Mucosa of rectum (tissue), 2 donors: Measurements from ENCODE around the gene NPAS3.

Source experiments
- H3K27ac ChIP-seq, 2 donors: one replicate each; pipeline ENCODE4 v1.7.0; 2013; ENCODE audit warnings: inconsistent platforms in 2 of 2, low read depth in 2 of 2, low read length in 2 of 2
- H3K27me3 ChIP-seq, 2 donors: one replicate each; pipeline ENCODE4 v1.7.0; 2013; ENCODE audit warnings: low read length in 2 of 2; ENCODE audit not compliant: control insufficient read depth in 2 of 2, insufficient read depth in 2 of 2
- H3K36me3 ChIP-seq, 2 donors: one replicate each; pipeline ENCODE4 v1.7.0; 2013; ENCODE audit warnings: low read length in 2 of 2; ENCODE audit not compliant: control insufficient read depth in 2 of 2, insufficient read depth in 2 of 2
- H3K4me1 ChIP-seq, 2 donors: one replicate each; pipeline ENCODE4 v1.7.0; 2013; ENCODE audit warnings: low read length in 2 of 2, mild to moderate bottlenecking in 1 of 2; ENCODE audit not compliant: control insufficient read depth in 2 of 2, insufficient read depth in 2 of 2
- H3K4me3 ChIP-seq, 2 donors: one replicate each; pipeline ENCODE4 v1.7.0; 2013; ENCODE audit warnings: low read length in 2 of 2
- H3K9ac ChIP-seq, 2 donors: one replicate each; pipeline ENCODE4 v1.7.0; 2013; ENCODE audit warnings: low read length in 2 of 2, low read depth in 1 of 2, mild to moderate bottlenecking in 1 of 2
- H3K9me3 ChIP-seq, 2 donors: one replicate each; pipeline ENCODE4 v1.7.0; 2013; ENCODE audit warnings: low read length in 2 of 2; ENCODE audit not compliant: control insufficient read depth in 2 of 2
- donor health status: healthy.
- donor health status: Normal muscosa, but diverticular disease.

Gene NPAS3

DNA sequence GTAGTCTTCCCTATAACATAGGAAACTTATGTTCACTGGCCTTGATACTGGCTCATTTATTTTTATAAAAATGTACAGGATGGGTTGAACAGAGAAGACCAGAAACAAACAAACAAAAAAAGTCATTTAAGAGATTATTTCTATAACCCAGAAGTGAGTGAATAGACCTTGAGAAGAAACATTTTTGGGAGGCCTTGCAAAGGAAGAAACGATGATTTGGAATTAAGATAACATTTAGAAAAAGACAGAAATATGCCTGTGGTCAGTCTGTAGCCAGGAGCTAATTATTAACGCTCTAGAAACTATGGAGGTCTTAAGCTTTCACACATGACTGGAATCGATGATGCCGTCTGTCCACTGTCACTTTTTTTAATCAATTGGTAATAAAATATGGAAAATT is 748.2 kb downstream of the NPAS3 start:
- H3K4me1 ChIP-seq: no peaks in the 10 kb centered on the region
- no peak overlapping the region for H3K27ac ChIP-seq
- H3K9ac ChIP-seq: no peak overlapping the region
- H3K9me3 ChIP-seq: no peaks in the 10 kb centered on the region
- no peaks in the 10 kb centered on the region for H3K27me3 ChIP-seq
- no peaks in the 10 kb centered on the region for H3K36me3 ChIP-seq
- no peak overlapping the region for H3K4me3 ChIP-seq

GRCh38 chr14:33689680-33690079 is 751.0 kb downstream of the NPAS3 start:
- Histone ChIP-seq H3K36me3 (no peaks in the 10 kb centered on the region), H3K27me3 (no peaks in the 10 kb centered on the region), H3K9ac (no peak overlapping the region), H3K4me3 (no peak overlapping the region), H3K9me3 (no peaks in the 10 kb centered on the region), H3K27ac (no peak overlapping the region), H3K4me1 (no peaks in the 10 kb centered on the region)

- no peaks in the 10 kb centered on the region for H3K36me3 ChIP-seq
- no peak overlapping the region for H3K9ac ChIP-seq
- no peaks in the 10 kb centered on the region for H3K9me3 ChIP-seq
- no peak overlapping the region for H3K4me3 ChIP-seq
- no peak overlapping the region for H3K27ac ChIP-seq
- H3K4me1 ChIP-seq: no peaks in the 10 kb centered on the region
- no peaks in the 10 kb centered on the region for H3K27me3 ChIP-seq
These were observed 753.2 kb downstream of the NPAS3 start for GRCh38 chr14:33691907-33692306.

DNA sequence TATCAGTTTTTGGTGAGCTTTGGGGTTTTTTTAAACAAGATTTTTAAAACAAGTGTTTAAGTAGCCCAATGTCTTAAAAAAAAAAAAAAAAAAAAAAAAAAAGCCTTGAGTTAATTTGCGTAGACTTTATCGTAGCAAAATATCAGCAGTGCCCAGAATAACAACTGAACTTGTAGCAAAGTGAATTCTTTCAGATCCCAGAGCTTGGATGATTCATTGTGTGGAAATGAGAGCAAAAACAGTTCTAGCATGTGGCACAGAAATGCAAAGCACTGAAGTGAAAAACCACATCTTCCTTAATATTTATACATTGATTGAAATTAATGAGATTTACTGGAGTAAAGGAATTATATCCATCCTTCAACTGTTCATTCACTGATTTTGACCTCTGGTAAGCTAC is 754.1 kb downstream of the NPAS3 start:
- Histone ChIP-seq H3K4me3 (no peak overlapping the region), H3K27ac (no peak overlapping the region), H3K9ac (no peak overlapping the region), H3K36me3 (no peaks in the 10 kb centered on the region), H3K27me3 (no peaks in the 10 kb centered on the region), H3K4me1 (no peaks in the 10 kb centered on the region), H3K9me3 (no peaks in the 10 kb centered on the region)

DNA sequence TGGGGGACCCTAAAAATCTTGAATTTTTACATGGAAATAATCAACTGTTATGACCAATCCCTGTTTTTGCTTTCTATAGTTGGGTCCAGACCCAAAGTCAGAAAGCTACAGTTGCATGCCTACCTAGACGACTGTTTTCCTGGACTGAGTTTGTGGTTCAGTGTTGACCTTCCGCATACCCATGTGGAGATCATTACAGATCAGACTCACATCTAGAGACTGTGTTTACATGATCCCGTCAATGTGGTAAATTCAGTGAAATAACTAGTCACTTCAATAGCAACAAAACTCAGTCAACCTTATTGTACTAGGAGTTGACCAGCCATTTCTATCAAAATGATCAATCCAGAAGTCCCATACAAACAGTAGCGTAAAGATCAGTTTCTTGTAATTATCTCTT is 754.6 kb downstream of the NPAS3 start:
- Histone ChIP-seq H3K27ac (no peak overlapping the region), H3K27me3 (no peaks in the 10 kb centered on the region), H3K9me3 (no peaks in the 10 kb centered on the region), H3K9ac (no peak overlapping the region), H3K4me1 (no peaks in the 10 kb centered on the region), H3K4me3 (no peak overlapping the region), H3K36me3 (no peaks in the 10 kb centered on the region)

DNA sequence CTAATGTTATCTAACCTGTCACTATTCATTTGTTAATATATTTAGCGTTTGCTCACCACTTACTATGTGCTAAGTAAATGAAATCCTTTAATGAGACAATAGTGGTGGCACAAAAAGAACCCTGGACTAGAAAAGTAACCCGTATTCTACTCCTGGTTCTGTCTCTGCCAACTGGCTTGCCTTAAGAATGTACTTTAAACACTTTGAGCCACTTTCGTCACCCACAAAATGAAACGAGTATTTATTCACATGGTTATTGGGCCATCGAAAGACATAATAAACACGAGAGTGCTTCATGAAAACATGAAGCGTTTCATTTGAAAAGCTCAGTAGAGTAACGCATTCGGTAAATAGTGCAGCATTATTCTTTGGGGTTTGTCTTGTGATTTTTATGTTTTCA is 757.5 kb downstream of the NPAS3 start:
- Histone ChIP-seq H3K27me3 (no peaks in the 10 kb centered on the region), H3K36me3 (no peaks in the 10 kb centered on the region), H3K9me3 (no peaks in the 10 kb centered on the region), H3K4me3 (no peak overlapping the region), H3K9ac (no peak overlapping the region), H3K27ac (no peak overlapping the region), H3K4me1 (no peaks in the 10 kb centered on the region)

DNA sequence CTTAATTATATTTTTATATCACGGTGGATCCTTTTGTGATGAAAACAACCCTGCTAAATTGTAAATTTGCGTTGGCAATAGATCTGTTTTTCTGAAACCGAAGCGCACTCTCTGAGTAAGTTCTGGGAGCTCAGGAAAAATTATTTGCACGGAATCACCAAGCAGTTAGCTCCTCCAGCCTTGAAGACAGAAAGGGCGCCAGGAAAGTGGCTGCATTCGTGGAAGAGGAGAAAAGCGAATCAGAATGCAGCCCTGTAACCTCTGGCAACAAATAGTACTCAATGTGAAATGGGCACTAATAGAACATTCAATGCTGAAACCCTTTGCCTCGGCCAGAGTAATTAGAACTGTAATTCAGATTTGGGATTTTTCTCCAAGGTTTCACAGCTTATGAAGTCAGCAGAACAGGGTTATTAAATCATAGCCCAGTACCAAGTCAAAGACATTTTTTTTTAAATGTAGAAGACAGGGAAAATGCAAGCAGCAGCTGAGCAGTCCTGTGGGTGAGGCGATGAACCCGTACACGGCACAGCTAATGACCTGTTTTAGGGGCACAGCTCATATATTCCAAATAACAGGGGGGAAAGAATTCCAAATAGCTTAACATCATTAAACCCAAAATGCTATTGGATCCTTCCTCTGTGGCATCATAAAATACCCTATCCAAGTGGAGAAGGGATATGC is 760.8 kb downstream of the NPAS3 start:
- no peaks in the 10 kb centered on the region for H3K27me3 ChIP-seq
- no peak overlapping the region for H3K27ac ChIP-seq
- H3K4me1 ChIP-seq: no peaks in the 10 kb centered on the region
- no peaks in the 10 kb centered on the region for H3K36me3 ChIP-seq
- no peak overlapping the region for H3K9ac ChIP-seq
- no peaks in the 10 kb centered on the region for H3K9me3 ChIP-seq
- H3K4me3 ChIP-seq: no peak overlapping the region

- Histone ChIP-seq H3K27me3 (no peaks in the 10 kb centered on the region), H3K4me1 (no peaks in the 10 kb centered on the region), H3K27ac (no peak overlapping the region), H3K36me3 (no peaks in the 10 kb centered on the region), H3K4me3 (no peak overlapping the region), H3K9me3 (no peaks in the 10 kb centered on the region), H3K9ac (no peak overlapping the region)
These were observed 761.4 kb downstream of the NPAS3 start for GRCh38 chr14:33700052-33700451.

- Histone ChIP-seq H3K36me3 (no peaks in the 10 kb centered on the region), H3K4me1 (no peaks in the 10 kb centered on the region), H3K9me3 (no peaks in the 10 kb centered on the region), H3K27me3 (no peaks in the 10 kb centered on the region), H3K27ac (no peak overlapping the region), H3K4me3 (no peak overlapping the region), H3K9ac (no peak overlapping the region)
These were observed 763.6 kb downstream of the NPAS3 start for GRCh38 chr14:33702293-33702692.

DNA sequence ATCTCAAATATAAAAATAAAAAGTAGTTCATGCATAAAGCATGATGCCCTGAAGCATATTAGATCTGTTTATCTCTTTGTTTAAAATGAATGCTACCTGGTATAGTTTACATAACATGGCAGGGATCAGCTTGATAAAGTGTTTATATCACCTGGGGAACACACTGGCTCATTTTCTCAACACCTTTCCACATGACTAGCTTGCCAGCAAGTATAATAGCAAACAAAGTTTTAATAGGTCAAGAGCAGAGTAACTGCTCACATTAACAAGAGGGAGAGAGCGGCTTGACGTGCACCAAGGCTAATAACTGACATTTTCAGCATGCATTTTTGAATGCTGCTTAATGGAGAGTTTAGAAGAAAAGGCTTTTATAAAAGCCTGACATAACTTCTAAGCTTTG is 765.8 kb downstream of the NPAS3 start:
- H3K27ac ChIP-seq: no peak overlapping the region
- H3K36me3 ChIP-seq: no peaks in the 10 kb centered on the region
- no peak overlapping the region for H3K9ac ChIP-seq
- no peak overlapping the region for H3K4me3 ChIP-seq
- no peaks in the 10 kb centered on the region for H3K4me1 ChIP-seq
- H3K9me3 ChIP-seq: no peaks in the 10 kb centered on the region
- no peaks in the 10 kb centered on the region for H3K27me3 ChIP-seq

- Histone ChIP-seq H3K4me1 (no peaks in the 10 kb centered on the region), H3K9me3 (no peaks in the 10 kb centered on the region), H3K4me3 (no peak overlapping the region), H3K36me3 (no peaks in the 10 kb centered on the region), H3K9ac (no peak overlapping the region), H3K27ac (no peak overlapping the region), H3K27me3 (no peaks in the 10 kb centered on the region)
These were observed 766.8 kb downstream of the NPAS3 start for GRCh38 chr14:33705490-33705889.
